ENCODE data around the gene WDR27. TPM values are rescaled to one million over a fixed set of nuclear protein-coding genes. Genes with fewer than 3 reads are reported as not detected.

WDR27 gene
- total RNA-seq, 5 donors from 2014 or later (not counting 1 experiment from before 2014, with no cell fraction given) = 39.7 to 71.5 (median 52.5) TPM

GRCh38 chr6:169558774-169559441 lies 142.9 kb downstream of the WDR27 start:
- H3K36me3 Mint-ChIP-seq = peaks cover 53% of the 10 kb centered on the region
- Histone ChIP-seq H3K27ac (ENCODE audit: low read length) (no peak overlapping the region), H3K4me3 (ENCODE audit: control insufficient read depth in 1 of 2, extremely low read depth in 1 of 2, low read length in 1 of 2) (no peak overlapping the region), H3K9me3 (no peaks in the 10 kb centered on the region), H3K36me3 (ENCODE audit: control insufficient read depth in 2 of 2, extremely low read depth in 1 of 2, insufficient read depth in 1 of 2, low read length in 1 of 2) (peaks cover 0 to 3% of the 10 kb centered on the region in 2 donors), H3K4me1 (ENCODE audit: control insufficient read depth in 1 of 2, extremely low read depth in 1 of 2, insufficient read depth in 2 of 2, low read length in 2 of 2) (peaks cover 15 to 18% of the 10 kb centered on the region in 2 experiments), H3K27me3 (replicated peaks in 1 of 2; ENCODE audit: control insufficient read depth in 2 of 2, extremely low read depth in 1 of 2, insufficient read depth in 2 of 2, low read length in 1 of 2) (peaks cover 0 to 10% of the 10 kb centered on the region in 2 experiments)
- 93% methylated on average over 5 of the region's 9 CpGs for WGBS (ENCODE audit: insufficient coverage)
- peaks cover 14 to 19% (median 18%) of the 10 kb centered on the region in 3 donors for H3K4me1 Mint-ChIP-seq
- no peak overlapping the region for H3K27ac Mint-ChIP-seq
- DNase-seq (no peak), ATAC-seq (replicated peaks in 1 of 4) (no peak)
- CTCF ChIA-PET = no interaction called here
- no peak overlapping the region for H3K4me3 Mint-ChIP-seq
- peaks cover 0 to 10% (median 8%) of the 10 kb centered on the region in 3 donors for H3K9me3 Mint-ChIP-seq
- peaks cover 4 to 17% of the 10 kb centered on the region in 2 donors for H3K27me3 Mint-ChIP-seq
- POLR2A ChIA-PET = no interaction called here

- H3K36me3 Mint-ChIP-seq = peaks cover 47% of the 10 kb centered on the region
- H3K4me3 Mint-ChIP-seq = no peak overlapping the region
Observed at GRCh38 chr6:169558378-169558773, 143.5 kb downstream of the WDR27 start.

DNA sequence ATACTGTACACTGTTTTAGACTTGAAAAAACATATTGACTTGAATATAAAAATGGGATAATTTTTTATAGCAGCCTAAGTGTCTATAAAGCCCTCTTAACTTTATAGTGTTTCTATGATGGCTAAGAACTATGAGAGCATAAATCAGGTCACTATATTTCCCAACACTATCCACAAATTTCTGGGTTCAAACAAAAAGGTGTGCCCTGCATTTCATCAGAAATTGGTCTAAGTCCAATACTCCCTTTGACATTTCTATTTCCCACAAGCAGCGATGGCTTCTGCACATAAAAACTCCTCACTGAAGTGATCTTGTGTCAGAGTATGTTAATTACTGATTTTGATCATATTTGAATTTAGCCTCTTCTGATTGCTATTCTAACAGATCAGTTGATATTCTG lies 143.9 kb downstream of the WDR27 start:
- no peak overlapping the region for H3K4me3 Mint-ChIP-seq
- H3K36me3 ChIP-seq (ENCODE audit: control insufficient read depth in 2 of 2, extremely low read depth in 1 of 2, insufficient read depth in 1 of 2, low read length in 1 of 2) = peaks cover 0 to 3% of the 10 kb centered on the region in 2 donors
- peaks cover 14 to 19% (median 18%) of the 10 kb centered on the region in 3 donors for H3K4me1 Mint-ChIP-seq
- peaks cover 0 to 10% of the 10 kb centered on the region in 2 experiments for H3K27me3 ChIP-seq (replicated peaks in 1 of 2; ENCODE audit: control insufficient read depth in 2 of 2, extremely low read depth in 1 of 2, insufficient read depth in 2 of 2, low read length in 1 of 2)
- ATAC-seq (replicated peaks in 1 of 4) = no peak
- no peak for DNase-seq
- peaks cover 0 to 10% (median 8%) of the 10 kb centered on the region in 3 donors for H3K9me3 Mint-ChIP-seq
- no peak overlapping the region for H3K27ac ChIP-seq (ENCODE audit: low read length)
- ChIA-PET POLR2A (no interaction called here), CTCF (no interaction called here)
- peaks cover 43% of the 10 kb centered on the region for H3K36me3 Mint-ChIP-seq
- H3K4me1 ChIP-seq (ENCODE audit: control insufficient read depth in 1 of 2, extremely low read depth in 1 of 2, insufficient read depth in 2 of 2, low read length in 2 of 2) = peaks cover 15 to 18% of the 10 kb centered on the region in 2 experiments
- H3K27ac Mint-ChIP-seq = no peak overlapping the region
- peaks cover 4 to 17% of the 10 kb centered on the region in 2 donors for H3K27me3 Mint-ChIP-seq
- WGBS (ENCODE audit: insufficient coverage) = no CpG with 5 or more reads among the region's 1 CpG
- no peak overlapping the region for H3K4me3 ChIP-seq (ENCODE audit: control insufficient read depth in 1 of 2, extremely low read depth in 1 of 2, low read length in 1 of 2)
- H3K9me3 ChIP-seq = no peaks in the 10 kb centered on the region

More at GRCh38 chr6:169558378-169558773, 143.5 kb downstream of the WDR27 start:
- POLR2A ChIA-PET = no interaction called here
- Histone ChIP-seq H3K27me3 (replicated peaks in 1 of 2; ENCODE audit: control insufficient read depth in 2 of 2, extremely low read depth in 1 of 2, insufficient read depth in 2 of 2, low read length in 1 of 2) (peaks cover 0 to 10% of the 10 kb centered on the region in 2 experiments), H3K27ac (ENCODE audit: low read length) (no peak overlapping the region), H3K9me3 (no peaks in the 10 kb centered on the region), H3K4me1 (ENCODE audit: control insufficient read depth in 1 of 2, extremely low read depth in 1 of 2, insufficient read depth in 2 of 2, low read length in 2 of 2) (peaks cover 15 to 18% of the 10 kb centered on the region in 2 experiments), H3K4me3 (ENCODE audit: control insufficient read depth in 1 of 2, extremely low read depth in 1 of 2, low read length in 1 of 2) (no peak overlapping the region), H3K36me3 (ENCODE audit: control insufficient read depth in 2 of 2, extremely low read depth in 1 of 2, insufficient read depth in 1 of 2, low read length in 1 of 2) (peaks cover 0 to 3% of the 10 kb centered on the region in 2 donors)
- H3K9me3 Mint-ChIP-seq = peaks cover 0 to 10% (median 8%) of the 10 kb centered on the region in 3 donors
- DNase-seq (no peak), ATAC-seq (replicated peaks in 1 of 4) (no peak)
- no peak overlapping the region for H3K27ac Mint-ChIP-seq
- H3K27me3 Mint-ChIP-seq = peaks cover 4 to 17% of the 10 kb centered on the region in 2 donors
- H3K4me1 Mint-ChIP-seq = peaks cover 14 to 19% (median 18%) of the 10 kb centered on the region in 3 donors
- CTCF ChIA-PET = no interaction called here
- WGBS (ENCODE audit: insufficient coverage) = 95% methylated on average over 8 of the region's 8 CpGs

- Mint-ChIP-seq H3K4me1 (peaks cover 14 to 19% (median 18%) of the 10 kb centered on the region in 3 donors), H3K4me3 (peak overlapping the region in 2 of 3 donors; percentile 2 to 48), H3K36me3 (peaks cover 34% of the 10 kb centered on the region), H3K27ac (no peak overlapping the region), H3K27me3 (peaks cover 4 to 13% of the 10 kb centered on the region in 2 donors), H3K9me3 (peaks cover 0 to 8% (median 1%) of the 10 kb centered on the region in 3 donors)
- H3K27me3 ChIP-seq (replicated peaks in 1 of 2; ENCODE audit: control insufficient read depth in 2 of 2, extremely low read depth in 1 of 2, insufficient read depth in 2 of 2, low read length in 1 of 2) = peaks cover 0 to 10% of the 10 kb centered on the region in 2 experiments
- H3K9me3 ChIP-seq = no peaks in the 10 kb centered on the region
- whole genome bisulfite sequencing (ENCODE audit: insufficient coverage) = 16% methylated on average over 8 of the region's 13 CpGs
- H3K36me3 ChIP-seq (ENCODE audit: control insufficient read depth in 2 of 2, extremely low read depth in 1 of 2, insufficient read depth in 1 of 2, low read length in 1 of 2) = peaks cover 0 to 3% of the 10 kb centered on the region in 2 donors
- ChIA-PET POLR2A (no interaction called here), CTCF (no interaction called here)
- DNase-seq (peak in 22 of 35 experiments; percentile 3 to 62 (median 20)), ATAC-seq (replicated peaks in 1 of 4) (peak; percentile 59 to 99 (median 68))
- H3K27ac ChIP-seq (ENCODE audit: low read length) = no peak overlapping the region
- peaks cover 15 to 18% of the 10 kb centered on the region in 2 experiments for H3K4me1 ChIP-seq (ENCODE audit: control insufficient read depth in 1 of 2, extremely low read depth in 1 of 2, insufficient read depth in 2 of 2, low read length in 2 of 2)
- H3K4me3 ChIP-seq (ENCODE audit: control insufficient read depth in 1 of 2, extremely low read depth in 1 of 2, low read length in 1 of 2) = no peak overlapping the region
Observed at GRCh38 chr6:169556758-169557548, 144.9 kb downstream of the WDR27 start.

- H3K9me3 ChIP-seq = no peaks in the 10 kb centered on the region
- peaks cover 0 to under 1% (median 0%) of the 10 kb centered on the region in 3 donors for H3K9me3 Mint-ChIP-seq
- H3K4me1 ChIP-seq (ENCODE audit: control insufficient read depth in 1 of 2, extremely low read depth in 1 of 2, insufficient read depth in 2 of 2, low read length in 2 of 2) = peaks cover 15 to 18% of the 10 kb centered on the region in 2 experiments
- WGBS (ENCODE audit: insufficient coverage) = 56% methylated on average over 3 of the region's 5 CpGs
- H3K36me3 ChIP-seq (ENCODE audit: control insufficient read depth in 2 of 2, extremely low read depth in 1 of 2, insufficient read depth in 1 of 2, low read length in 1 of 2) = peaks cover 0 to 3% of the 10 kb centered on the region in 2 donors
- peaks cover 4 to 13% of the 10 kb centered on the region in 2 donors for H3K27me3 Mint-ChIP-seq
- ChIA-PET POLR2A (no interaction called here), CTCF (no interaction called here)
- H3K27ac ChIP-seq (ENCODE audit: low read length) = no peak overlapping the region
- no peak for ATAC-seq (replicated peaks in 1 of 4)
- DNase-seq = no peak
- no peak overlapping the region for H3K4me3 ChIP-seq (ENCODE audit: control insufficient read depth in 1 of 2, extremely low read depth in 1 of 2, low read length in 1 of 2)
- peak overlapping the region in 1 of 3 donors; percentile 48 for H3K4me3 Mint-ChIP-seq
- H3K27me3 ChIP-seq (replicated peaks in 1 of 2; ENCODE audit: control insufficient read depth in 2 of 2, extremely low read depth in 1 of 2, insufficient read depth in 2 of 2, low read length in 1 of 2) = peaks cover 0 to 10% of the 10 kb centered on the region in 2 experiments
- peaks cover 26% of the 10 kb centered on the region for H3K36me3 Mint-ChIP-seq
- H3K4me1 Mint-ChIP-seq = peaks cover 14 to 19% (median 18%) of the 10 kb centered on the region in 3 donors
- no peak overlapping the region for H3K27ac Mint-ChIP-seq
Observed at GRCh38 chr6:169555971-169556617, 145.7 kb downstream of the WDR27 start.

DNA sequence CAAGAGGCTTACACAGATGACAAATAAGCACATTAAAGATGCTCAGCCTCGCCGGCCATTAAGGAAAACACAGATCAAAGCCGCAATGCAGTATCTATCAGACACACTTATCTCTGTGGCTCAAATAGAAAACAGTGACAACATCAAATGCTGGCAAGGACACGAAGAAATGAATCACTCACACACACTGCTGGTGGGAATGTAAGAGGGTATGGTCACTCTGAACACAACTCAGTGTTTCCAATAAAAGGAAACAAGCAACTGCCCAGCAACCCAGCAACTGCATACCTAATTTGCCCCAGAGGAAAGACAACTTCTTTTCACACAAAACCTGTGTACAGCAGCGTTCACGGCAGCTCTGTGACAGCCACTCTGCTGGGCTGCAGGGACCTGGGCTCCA lies 155.8 kb downstream of the WDR27 start:
- Histone ChIP-seq H3K27me3 (replicated peaks in 1 of 2; ENCODE audit: control insufficient read depth in 2 of 2, extremely low read depth in 1 of 2, insufficient read depth in 2 of 2, low read length in 1 of 2) (no peaks in the 10 kb centered on the region), H3K27ac (ENCODE audit: low read length) (no peak overlapping the region), H3K9me3 (peaks cover 6% of the 10 kb centered on the region), H3K4me1 (ENCODE audit: control insufficient read depth in 1 of 2, extremely low read depth in 1 of 2, insufficient read depth in 2 of 2, low read length in 2 of 2) (no peaks in the 10 kb centered on the region), H3K4me3 (ENCODE audit: control insufficient read depth in 1 of 2, extremely low read depth in 1 of 2, low read length in 1 of 2) (no peak overlapping the region), H3K36me3 (ENCODE audit: control insufficient read depth in 2 of 2, extremely low read depth in 1 of 2, insufficient read depth in 1 of 2, low read length in 1 of 2) (no peaks in the 10 kb centered on the region)
- Mint-ChIP-seq H3K27ac (no peak overlapping the region), H3K27me3 (no peaks in the 10 kb centered on the region), H3K4me1 (no peaks in the 10 kb centered on the region), H3K4me3 (no peak overlapping the region), H3K36me3 (peaks cover 19% of the 10 kb centered on the region), H3K9me3 (peaks cover 3 to 21% (median 7%) of the 10 kb centered on the region in 3 donors)
- WGBS (ENCODE audit: insufficient coverage) = 88% methylated on average over 2 of the region's 6 CpGs
- ATAC-seq (replicated peaks in 1 of 4) (no peak), DNase-seq (no peak)
- POLR2A ChIA-PET = no interaction called here
- CTCF ChIA-PET = no interaction called here
